GM12874 (cell line): ENCODE measurements around the gene TEX51.

ENCODE experiments used
- TF ChIP-seq, protein P1 (sequence below): IDR thresholded peaks from 2 replicates; pipeline ENCODE4 v1.5.1; 2011; ENCODE audit warnings: low read depth, mild to moderate bottlenecking, control low read depth, low read length, moderate library complexity; ENCODE audit not compliant: insufficient read depth

TEX51 gene

DNA sequence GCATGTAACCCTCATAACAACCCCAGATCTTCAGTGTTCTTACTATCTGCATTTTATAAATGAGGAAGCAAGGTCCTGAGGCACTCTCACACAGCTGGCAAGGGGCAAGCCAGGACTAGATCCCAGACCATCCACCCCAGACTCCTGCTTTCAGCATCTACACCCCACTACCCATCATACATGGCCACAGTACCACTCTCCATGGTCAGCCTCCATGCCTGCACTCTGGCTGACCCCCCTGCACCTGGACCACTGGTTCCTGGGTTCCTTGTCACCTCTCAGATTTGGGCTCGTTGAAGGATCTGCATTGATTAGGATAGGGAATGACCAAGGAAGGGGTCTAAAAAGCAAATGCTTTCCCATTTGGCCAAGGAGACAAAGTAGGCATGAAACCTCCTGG lies 36.0 kb upstream of the TEX51 start:
- TF ChIP-seq, protein P1, sequence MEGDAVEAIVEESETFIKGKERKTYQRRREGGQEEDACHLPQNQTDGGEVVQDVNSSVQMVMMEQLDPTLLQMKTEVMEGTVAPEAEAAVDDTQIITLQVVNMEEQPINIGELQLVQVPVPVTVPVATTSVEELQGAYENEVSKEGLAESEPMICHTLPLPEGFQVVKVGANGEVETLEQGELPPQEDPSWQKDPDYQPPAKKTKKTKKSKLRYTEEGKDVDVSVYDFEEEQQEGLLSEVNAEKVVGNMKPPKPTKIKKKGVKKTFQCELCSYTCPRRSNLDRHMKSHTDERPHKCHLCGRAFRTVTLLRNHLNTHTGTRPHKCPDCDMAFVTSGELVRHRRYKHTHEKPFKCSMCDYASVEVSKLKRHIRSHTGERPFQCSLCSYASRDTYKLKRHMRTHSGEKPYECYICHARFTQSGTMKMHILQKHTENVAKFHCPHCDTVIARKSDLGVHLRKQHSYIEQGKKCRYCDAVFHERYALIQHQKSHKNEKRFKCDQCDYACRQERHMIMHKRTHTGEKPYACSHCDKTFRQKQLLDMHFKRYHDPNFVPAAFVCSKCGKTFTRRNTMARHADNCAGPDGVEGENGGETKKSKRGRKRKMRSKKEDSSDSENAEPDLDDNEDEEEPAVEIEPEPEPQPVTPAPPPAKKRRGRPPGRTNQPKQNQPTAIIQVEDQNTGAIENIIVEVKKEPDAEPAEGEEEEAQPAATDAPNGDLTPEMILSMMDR = no peak

DNA sequence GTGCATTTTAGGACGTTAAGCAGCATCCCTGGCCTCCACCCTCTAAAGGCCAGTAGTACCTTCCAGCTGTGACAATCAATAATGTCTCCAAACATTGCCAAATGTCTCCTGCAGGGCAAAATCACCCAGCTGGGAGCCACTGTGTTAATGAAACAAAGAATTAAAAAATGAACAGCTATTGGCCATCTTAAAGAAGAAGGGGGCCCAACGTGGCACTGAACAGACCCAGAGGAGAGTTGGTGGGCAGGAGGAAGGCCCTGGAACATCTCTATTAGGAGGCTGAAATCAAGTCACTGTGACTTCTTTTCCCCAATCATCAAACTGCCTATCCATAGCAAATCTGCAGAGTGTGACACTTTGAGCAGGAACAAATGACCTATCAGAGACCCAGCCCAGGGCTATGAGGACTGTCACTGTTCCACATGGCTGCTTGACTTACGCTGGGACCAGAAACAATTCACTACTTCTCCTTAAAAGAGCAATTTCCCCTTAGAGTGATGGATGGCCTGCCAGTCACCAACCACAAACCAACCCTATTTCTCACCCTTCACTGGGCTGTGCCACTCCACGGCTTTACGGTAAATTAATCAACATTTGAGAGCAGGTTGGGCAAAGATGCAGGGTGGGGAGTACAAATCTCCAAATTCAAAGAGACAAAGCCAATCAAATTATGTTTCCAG lies 35.2 kb upstream of the TEX51 start:
- TF ChIP-seq, protein P1 = no peak

DNA sequence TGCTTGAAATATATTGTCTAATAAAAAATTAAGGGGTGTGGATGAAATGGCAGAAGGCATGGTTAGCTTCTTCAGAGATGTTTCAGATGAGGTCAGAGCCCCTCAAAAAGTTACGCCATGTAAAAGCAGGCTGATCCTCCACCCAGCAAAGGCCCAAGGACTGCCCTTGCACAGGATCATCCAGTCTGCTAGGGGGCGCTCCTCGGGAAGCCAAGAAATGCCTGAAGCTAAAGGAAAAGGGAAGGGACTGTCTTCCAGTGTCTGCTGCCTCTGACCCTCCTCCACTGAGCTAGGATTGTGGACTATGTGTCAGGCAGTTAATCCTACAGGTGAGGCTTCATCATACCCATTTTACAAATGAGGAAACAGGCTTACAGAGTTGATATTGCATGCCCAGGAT lies 33.8 kb upstream of the TEX51 start:
- TF ChIP-seq, protein P1 = peak; percentile 43

DNA sequence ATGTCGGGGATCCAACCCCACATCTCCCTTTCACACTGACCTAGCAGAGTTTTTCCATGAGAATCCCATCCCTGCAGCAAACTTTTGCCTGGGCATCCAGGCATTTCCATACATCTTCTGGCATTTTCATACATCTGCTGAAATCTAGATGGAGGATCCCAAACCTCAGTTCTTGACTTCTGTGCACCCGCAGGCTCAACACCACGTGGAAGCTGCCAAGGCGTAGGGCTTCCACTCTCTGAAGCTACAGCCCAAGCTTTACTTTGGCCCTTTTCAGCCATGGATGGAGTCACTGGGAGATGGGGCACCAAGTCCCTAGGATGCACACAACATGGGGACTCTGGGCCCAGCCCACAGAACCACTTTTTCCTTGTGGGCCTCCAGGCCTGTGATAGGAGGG lies 32.2 kb upstream of the TEX51 start:
- TF ChIP-seq, protein P1 = no peak

DNA sequence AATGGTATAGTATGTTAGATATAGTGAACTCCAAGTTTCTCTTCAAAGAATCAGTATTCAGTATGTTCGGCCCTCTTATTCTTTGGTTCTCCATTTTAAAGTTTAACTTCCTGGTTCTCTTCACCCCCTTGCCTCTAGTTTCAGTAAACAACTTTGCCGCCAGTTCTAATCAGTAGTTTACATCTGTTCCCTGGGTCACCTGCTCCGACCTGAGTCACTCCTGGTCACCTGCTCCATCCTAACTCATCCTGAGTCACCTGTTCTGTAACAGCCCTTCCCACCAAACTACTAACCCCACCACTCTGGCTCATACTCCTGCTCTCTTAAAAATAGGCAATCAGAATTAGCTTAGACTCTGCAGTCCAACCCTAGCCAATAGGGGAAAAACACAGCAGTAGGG lies 23.7 kb upstream of the TEX51 start:
- TF ChIP-seq, protein P1 = no peak

DNA sequence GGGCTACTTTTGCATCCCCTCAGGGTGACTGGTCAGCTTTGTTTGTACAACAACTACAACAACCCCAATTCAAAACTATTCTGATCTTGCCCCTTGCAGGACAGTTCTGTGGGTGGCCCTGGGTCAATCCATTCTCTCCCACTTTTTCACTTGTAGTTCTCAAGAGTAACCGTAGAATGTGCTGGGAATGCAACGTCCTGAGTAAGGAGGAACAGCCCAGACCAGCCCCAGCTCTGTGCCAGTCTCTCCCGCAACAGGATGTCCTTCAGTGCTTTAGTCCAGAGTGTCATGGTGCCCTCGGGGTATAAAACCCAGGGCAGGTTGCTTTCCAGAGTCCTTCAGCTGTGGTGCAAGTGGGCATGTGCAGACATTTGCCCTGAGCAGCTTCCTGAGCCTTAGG lies 22.1 kb upstream of the TEX51 start:
- TF ChIP-seq, protein P1 = no peak

DNA sequence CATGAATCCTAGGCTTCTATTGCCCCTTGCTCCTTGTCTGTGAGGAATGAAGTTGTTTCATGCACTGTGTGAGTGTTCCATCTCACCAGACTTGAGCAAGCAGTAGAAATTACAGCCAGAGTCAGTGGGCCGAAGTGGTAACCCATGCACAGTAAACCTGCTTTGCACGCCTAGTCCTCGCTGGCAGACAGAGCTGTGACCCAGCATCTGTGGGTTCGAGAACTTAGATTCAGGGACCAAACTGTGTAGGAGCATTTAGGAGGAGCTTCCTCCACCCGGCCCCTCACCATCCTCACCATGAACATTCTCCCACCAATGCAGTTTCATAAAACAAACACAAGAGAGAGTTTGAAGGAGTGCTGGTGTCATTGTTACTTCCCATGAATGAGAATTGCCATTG lies 21.6 kb upstream of the TEX51 start:
- TF ChIP-seq, protein P1 = no peak
